Measurements from ENCODE around the gene KATNAL2.
A peak's percentile ranks its signal among the peaks of the same experiment; 100 is the strongest.
"Not testable (repeated sequence)": the region's sequence is repeated elsewhere in the genome, so short reads cannot be mapped to it uniquely, and the experiment has no call there.

KATNAL2 gene

DNA sequence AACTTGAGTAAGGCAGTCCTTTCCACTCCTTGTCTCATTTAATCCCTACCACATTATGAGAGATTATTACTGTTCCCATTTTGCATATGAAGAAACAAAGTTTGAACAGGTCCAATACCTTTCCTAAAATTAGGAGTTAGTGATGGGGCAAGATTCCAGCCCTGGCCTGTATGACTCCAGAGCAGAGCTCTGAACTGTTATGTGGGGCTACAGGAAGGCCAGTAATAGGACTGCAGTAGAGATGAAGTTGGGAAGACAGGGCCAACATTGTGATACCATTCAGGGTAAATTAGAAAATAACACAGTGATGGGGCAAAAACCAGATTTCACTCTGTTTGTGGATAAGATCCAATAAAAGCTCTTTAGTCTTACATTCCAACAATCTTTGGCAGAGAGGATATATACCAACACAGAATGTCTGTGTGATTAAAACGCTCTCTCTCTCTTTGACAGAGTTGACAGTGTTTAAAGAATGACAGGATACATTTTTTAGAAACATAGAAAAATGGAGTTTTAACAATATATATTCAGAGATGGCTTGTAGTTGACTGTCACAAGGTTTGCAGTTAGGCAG, 22.7 kb downstream of the KATNAL2 start:
- DNase-seq (ENCODE audit: low read depth in 3 of 3): no peak

DNA sequence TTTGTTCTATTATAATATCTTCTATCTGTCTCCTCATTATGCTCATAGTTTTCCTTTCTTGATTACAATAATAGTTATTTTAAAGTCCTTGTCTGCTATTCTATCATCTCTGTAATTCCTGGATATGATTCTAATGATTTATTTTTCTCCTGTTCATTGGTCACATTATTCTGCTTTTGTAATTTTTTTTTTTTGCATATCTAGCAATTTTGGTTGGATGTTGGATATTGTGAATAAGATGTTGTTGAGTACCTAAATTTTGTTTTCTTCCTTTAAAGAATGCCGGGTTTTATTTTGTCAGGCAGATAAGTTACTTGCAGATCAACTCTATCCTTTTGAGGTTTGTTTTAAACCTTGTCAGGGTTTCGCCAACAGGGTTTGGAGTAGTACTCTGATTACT, 25.2 kb downstream of the KATNAL2 start:
- DNase-seq (ENCODE audit: low read depth in 3 of 3): no peak

DNA sequence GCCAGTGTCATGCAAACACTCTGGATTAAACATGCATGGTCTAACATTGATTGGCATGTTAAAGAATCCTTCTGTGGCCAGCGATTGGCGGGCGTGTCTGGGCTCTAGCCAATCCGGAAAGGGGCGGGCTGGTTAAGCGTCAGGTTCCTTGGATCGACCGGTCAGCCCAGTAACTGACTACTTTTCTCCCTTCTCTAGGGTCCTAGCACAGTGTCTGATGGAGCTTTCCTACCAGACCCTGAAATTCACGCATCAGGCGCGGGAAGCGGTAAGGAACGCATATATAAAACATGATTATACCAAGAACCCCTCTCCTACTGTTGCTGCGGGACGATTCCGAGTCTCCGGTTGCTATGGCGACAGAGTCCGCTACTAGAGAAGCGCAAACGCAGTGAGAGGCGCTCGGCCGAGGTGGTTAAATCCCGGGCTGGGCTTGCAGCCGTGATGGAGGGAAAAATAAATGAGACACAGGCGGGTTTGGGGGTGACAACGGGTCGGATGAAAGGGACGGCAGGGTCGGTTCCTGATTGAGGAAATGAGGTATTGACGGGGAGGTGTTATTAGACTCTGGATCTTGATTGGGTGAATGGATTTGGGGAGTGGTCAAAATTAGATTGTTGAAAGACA, 29.4 kb downstream of the KATNAL2 start:
- peak in 2 of 3 experiments; percentile 9 to 11 for DNase-seq (ENCODE audit: low read depth in 3 of 3)

DNA sequence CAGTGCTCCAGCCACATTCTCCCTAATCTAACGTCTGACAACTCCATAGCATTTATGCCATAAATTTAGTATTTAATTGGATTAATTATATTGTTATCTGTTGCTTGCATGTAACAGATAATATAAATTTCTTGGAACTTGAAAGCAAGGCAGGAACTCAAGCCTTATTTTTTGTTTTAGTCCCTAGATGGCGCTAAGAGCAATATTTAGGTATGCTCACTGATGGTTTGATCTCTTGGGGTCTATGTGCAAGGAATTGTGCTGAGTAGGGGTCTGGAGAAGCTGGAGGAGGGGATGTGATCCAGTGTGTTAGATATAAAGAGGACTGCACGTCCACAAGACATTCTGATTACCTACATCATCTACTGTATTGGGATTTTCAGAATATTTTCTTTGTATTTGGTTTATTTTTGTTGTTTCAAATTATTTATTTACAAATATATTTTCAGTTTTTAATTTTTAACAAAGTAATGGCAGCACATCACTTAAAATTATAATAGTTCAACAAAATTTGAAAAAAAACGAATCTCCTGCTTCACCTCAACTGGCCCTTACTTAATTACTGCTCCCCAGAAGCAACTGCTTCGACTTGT, 32.8 kb downstream of the KATNAL2 start:
- no peak for DNase-seq (ENCODE audit: low read depth in 3 of 3)

DNA sequence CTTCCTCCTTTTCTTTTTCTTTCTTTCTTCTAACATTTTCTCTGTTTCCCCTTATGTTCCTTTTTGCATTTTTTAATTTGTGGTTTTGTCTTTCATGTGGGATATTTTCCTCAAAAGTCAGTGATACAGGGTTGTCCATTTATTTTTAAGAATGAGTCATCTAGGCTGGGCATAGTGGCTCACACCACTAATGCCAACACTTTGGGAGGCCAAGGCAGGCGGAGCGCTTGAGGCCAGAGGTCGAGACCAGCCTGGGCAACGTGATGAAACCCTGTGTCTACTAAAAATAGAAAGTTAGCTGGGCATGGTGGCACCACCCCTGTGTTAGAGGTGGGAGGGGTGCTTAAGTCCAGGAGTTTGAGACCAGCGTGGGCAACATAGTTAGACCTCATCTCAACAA, 35.8 kb downstream of the KATNAL2 start:
- DNase-seq (ENCODE audit: low read depth in 3 of 3): no peak

DNA sequence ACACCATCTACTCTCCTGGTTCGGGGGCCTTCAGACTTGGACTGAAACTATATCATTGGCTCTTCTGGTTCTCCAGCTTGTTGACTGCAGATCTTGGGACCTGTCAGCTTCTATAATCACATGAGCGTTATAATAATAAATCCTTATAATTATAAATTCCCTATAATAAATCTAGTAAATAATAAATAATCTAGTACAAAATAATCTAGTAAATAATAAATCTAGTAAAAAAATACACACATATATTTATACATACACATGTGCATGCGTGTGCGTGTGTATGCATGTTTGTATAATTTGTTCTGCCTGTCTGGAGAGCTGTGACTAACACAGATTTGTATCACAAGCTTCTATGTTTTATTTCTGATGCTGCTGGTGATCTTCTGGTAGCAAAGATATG, 40.8 kb downstream of the KATNAL2 start:
- no peak for DNase-seq (ENCODE audit: low read depth in 3 of 3)

DNA sequence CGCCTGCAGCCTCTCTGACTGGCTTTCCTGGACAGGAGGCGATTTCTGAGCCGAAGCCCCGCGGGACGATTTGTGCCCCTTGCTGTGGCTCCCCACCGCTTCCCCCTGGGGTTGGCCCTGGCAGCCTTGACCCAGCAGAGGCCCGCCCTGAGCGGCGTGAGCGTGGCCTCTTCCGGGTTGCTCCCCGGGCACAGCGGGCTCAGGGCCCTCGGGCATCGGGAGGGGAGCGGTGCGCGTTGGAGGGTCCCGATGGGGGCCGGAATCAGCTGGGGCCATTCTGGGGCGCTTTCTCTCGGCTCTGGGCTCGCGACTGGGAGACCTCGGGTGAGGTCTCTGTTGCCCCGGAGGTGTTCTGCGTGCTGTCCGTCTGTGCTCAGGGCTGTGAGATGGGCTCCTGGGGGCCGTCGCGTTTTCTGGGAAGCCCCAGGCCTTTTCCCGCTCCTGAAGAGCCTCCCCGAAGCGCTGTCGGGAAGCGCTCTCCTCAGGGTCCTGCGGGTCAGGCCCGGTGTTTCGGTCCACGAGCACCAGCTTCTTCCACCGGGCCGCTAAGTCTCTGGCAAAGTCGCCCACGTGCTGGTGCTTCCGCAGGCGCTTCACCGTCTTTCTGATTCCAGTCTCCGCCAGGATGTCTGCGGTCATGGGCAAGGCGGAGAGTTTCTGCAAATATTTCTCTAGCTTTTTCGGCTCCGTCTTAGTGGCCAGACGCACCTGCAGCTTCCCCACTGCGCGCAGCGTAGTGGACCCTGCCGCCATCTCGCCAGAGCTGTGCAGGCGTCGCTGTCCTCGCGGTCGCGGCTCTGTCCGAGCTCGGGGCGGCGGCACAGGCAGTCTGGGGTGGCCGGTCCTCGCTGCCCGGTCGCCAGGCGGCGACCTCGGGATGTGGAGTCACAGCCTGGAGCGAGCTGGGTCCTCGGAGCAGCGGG, 46.5 kb downstream of the KATNAL2 start:
- not testable (repeated sequence) for DNase-seq (ENCODE audit: low read depth in 3 of 3)

DNA sequence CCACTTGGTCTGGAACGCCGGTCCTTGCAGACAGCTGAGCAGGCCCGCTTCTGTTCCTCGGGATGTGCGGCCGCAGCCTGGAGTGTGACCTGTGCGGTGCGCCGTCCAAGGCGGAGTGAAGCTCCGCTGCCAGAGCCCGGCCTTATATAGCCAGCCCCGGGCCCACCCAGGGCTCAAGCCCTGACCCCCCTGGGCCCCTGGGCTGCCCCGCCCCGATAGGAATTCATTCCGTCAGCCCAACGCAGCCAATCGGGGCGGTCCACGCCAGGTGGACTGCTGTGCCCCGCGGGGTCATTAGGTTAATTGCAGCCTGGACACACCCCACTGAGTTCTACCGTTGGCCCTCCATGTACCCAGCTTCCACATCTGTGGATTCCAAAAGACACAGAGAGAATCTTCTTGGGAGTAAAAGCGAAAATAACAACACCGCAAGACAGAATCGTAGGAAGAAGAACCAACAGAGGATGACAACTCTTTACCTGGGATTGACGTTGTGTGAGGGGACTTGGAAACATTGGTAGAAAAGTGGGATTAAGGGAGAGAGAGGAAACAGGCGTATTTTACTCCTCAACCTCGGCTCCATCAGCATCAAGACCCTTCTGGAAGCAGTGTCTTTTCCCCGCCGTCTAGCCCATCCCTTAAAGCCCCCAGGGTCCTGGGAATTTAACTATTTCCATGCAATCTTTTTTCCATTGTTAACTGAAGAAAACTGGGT, 47.3 kb downstream of the KATNAL2 start:
- DNase-seq (ENCODE audit: low read depth in 3 of 3): not testable (repeated sequence)

DNA sequence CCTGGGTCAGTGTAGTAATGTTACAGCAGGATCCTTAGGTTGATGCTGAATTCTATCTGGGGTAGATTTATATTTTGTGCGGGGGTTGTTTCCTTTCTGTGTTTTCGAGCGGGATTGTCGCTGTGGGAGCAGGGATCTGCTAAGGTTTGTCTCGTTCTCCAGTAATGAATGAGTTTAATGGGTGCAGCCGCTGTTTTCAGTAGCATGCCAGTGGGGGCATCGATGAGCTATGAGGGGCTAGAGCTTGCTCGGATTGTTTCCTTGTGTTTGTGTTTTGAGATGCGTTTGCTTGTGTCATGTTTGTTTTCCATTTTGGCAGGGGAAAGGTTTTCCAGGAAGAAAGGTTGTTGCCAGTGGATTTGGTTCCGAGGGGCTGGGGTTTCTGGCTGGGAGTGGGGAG, 48.9 kb downstream of the KATNAL2 start:
- not testable (repeated sequence) for DNase-seq (ENCODE audit: low read depth in 3 of 3)

DNA sequence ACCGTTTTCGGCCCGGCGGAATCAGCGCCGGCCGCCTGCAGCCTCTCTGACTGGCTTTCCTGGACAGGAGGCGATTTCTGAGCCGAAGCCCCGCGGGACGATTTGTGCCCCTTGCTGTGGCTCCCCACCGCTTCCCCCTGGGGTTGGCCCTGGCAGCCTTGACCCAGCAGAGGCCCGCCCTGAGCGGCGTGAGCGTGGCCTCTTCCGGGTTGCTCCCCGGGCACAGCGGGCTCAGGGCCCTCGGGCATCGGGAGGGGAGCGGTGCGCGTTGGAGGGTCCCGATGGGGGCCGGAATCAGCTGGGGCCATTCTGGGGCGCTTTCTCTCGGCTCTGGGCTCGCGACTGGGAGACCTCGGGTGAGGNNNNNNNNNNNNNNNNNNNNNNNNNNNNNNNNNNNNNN, 52.1 kb downstream of the KATNAL2 start:
- not testable (repeated sequence) for DNase-seq (ENCODE audit: low read depth in 3 of 3)

DNA sequence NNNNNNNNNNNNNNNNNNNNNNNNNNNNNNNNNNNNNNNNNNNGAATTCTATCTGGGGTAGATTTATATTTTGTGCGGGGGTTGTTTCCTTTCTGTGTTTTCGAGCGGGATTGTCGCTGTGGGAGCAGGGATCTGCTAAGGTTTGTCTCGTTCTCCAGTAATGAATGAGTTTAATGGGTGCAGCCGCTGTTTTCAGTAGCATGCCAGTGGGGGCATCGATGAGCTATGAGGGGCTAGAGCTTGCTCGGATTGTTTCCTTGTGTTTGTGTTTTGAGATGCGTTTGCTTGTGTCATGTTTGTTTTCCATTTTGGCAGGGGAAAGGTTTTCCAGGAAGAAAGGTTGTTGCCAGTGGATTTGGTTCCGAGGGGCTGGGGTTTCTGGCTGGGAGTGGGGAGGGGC, 102.5 kb downstream of the KATNAL2 start:
- not testable (repeated sequence) for DNase-seq (ENCODE audit: low read depth in 3 of 3)

DNA sequence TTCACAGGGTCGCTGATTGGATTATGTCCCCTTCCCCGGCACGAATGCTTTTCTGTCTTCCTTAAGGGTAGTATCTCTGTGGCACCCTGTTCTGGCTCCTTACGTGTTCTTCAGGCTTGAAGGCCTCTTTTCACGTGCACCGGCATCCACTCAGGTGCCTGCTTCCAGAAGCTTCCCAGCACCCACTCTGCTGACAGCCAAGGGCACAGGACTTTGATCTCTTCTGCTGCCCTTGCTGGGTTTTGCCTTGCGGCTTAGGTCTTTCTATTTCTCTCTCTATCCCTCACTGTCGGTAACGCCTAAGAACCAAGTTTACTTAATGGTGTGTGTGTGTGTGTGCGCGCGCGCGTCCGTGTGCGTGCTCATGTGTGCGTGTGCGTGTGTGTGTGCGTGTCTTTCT, 103.4 kb downstream of the KATNAL2 start:
- not testable (repeated sequence) for DNase-seq (ENCODE audit: low read depth in 3 of 3)

DNA sequence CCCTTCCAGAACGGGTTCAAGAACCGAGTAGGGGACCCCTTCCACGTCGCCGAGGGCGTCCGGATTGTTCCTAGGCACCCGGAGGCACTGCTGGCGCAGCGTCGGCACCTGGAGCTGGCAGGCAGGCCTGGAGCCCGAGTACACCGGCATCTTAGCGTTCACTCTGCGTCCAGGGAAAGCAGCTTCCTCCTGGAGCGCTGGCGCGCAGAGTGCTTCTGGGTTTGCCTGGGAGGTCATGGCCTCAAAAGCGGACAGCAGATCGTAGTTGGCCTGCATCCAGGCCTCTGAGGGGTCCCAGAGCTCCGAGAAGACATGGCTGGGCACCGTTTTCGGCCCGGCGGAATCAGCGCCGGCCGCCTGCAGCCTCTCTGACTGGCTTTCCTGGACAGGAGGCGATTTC, 105.4 kb downstream of the KATNAL2 start:
- DNase-seq (ENCODE audit: low read depth in 3 of 3): not testable (repeated sequence)

DNA sequence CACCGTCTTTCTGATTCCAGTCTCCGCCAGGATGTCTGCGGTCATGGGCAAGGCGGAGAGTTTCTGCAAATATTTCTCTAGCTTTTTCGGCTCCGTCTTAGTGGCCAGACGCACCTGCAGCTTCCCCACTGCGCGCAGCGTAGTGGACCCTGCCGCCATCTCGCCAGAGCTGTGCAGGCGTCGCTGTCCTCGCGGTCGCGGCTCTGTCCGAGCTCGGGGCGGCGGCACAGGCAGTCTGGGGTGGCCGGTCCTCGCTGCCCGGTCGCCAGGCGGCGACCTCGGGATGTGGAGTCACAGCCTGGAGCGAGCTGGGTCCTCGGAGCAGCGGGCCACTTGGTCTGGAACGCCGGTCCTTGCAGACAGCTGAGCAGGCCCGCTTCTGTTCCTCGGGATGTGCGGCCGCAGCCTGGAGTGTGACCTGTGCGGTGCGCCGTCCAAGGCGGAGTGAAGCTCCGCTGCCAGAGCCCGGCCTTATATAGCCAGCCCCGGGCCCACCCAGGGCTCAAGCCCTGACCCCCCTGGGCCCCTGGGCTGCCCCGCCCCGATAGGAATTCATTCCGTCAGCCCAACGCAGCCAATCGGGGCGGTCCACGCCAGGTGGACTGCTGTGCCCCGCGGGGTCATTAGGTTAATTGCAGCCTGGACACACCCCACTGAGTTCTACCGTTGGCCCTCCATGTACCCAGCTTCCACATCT, 106.5 kb downstream of the KATNAL2 start:
- not testable (repeated sequence) for DNase-seq (ENCODE audit: low read depth in 3 of 3)

DNA sequence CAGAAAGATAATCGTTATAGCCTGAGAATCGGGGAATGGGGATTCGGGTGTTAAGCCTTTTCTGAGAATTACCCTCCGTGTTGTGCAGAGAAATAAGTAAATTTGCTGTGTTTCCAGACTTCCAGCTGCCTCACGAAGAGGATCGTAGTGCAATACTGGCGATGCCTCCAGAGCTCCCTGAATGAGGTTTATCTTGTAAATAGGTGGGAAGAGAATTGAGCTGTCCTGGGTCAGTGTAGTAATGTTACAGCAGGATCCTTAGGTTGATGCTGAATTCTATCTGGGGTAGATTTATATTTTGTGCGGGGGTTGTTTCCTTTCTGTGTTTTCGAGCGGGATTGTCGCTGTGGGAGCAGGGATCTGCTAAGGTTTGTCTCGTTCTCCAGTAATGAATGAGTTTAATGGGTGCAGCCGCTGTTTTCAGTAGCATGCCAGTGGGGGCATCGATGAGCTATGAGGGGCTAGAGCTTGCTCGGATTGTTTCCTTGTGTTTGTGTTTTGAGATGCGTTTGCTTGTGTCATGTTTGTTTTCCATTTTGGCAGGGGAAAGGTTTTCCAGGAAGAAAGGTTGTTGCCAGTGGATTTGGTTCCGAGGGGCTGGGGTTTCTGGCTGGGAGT, 108.3 kb downstream of the KATNAL2 start:
- not testable (repeated sequence) for DNase-seq (ENCODE audit: low read depth in 3 of 3)

DNA sequence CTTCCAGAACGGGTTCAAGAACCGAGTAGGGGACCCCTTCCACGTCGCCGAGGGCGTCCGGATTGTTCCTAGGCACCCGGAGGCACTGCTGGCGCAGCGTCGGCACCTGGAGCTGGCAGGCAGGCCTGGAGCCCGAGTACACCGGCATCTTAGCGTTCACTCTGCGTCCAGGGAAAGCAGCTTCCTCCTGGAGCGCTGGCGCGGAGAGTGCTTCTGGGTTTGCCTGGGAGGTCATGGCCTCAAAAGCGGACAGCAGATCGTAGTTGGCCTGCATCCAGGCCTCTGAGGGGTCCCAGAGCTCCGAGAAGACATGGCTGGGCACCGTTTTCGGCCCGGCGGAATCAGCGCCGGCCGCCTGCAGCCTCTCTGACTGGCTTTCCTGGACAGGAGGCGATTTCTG, 111.3 kb downstream of the KATNAL2 start:
- DNase-seq (ENCODE audit: low read depth in 3 of 3): not testable (repeated sequence)

DNA sequence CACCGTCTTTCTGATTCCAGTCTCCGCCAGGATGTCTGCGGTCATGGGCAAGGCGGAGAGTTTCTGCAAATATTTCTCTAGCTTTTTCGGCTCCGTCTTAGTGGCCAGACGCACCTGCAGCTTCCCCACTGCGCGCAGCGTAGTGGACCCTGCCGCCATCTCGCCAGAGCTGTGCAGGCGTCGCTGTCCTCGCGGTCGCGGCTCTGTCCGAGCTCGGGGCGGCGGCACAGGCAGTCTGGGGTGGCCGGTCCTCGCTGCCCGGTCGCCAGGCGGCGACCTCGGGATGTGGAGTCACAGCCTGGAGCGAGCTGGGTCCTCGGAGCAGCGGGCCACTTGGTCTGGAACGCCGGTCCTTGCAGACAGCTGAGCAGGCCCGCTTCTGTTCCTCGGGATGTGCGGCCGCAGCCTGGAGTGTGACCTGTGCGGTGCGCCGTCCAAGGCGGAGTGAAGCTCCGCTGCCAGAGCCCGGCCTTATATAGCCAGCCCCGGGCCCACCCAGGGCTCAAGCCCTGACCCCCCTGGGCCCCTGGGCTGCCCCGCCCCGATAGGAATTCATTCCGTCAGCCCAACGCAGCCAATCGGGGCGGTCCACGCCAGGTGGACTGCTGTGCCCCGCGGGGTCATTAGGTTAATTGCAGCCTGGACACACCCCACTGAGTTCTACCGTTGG, 112.4 kb downstream of the KATNAL2 start:
- not testable (repeated sequence) for DNase-seq (ENCODE audit: low read depth in 3 of 3)

DNA sequence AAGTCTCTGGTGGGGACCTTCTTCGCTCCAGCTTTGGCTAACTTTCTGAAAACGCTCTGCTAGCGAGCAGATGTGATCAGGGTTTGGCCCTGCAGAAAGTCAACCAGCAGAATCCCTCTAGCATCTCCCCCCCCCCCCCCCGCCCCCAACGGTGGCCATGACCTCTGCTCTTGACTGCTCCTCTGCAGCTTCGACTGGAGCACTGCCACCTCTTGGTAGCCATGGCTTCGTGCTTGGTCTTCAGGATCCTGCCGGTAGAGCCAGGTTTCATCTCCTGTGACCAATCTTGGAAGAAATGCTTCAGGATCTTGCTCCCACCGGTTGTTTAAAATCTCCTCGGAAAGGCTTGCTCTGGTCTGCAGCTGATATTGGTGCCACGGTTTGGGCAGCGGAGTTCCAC, 113.5 kb downstream of the KATNAL2 start:
- DNase-seq (ENCODE audit: low read depth in 3 of 3): not testable (repeated sequence)

DNA sequence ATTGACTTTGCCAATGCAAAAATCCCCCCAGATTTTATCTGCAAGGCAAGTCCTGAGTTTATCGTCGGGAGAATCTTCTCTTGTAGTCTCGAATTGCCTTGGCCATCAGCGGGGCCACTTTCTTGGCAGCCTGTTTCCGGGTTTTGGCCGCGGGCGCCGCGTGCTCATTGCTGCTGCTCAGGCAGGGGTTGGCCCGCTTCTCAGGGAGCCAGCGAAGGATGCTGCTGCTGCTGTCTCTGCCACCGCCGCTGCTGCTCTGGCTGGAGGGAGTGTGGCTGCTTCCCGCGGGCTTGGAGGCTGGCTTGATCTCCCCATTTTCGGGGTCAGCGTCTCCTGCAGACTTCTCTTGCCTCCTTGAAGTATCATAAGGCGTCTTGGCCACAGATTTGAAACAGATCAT, 115.5 kb downstream of the KATNAL2 start:
- no peak for DNase-seq (ENCODE audit: low read depth in 3 of 3)

DNA sequence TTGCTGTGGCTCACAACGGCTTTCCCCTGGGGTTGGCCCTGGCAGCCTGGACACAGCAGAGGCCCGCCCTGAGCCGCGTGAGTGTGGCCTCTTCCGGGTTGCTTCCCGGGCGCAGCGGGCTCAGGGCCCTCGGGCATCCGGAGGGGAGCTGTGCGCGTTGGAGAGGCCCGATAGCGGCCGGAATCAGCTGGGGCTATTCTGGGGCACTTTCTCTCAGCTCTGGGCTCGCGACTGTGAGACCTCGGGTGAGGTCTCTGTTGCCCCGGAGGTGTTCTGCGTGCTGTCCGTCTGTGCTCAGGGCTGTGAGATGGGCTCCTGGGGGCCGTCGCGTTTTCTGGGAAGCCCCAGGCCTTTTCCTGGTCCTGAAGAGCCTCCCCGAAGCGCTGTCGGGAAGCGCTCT, 117.2 kb downstream of the KATNAL2 start:
- not testable (repeated sequence) for DNase-seq (ENCODE audit: low read depth in 3 of 3)

All from stimulated activated CD4-positive, alpha-beta T cell treated with anti-CD3 and anti-CD28 coated beads, TNF-alpha, amount 100 ng/mL, for 4 hours (primary cell).